Suprapubic skin (tissue), 4 donors: ENCODE measurements around the gene SHF.

Experiments
- EP300 ChIP-seq: sonication (generic); formaldehyde crosslinking; IDR thresholded peaks from one replicate; pipeline ENCODE4 v1.6.1; 2017; ENCODE audit warnings: antibody characterized with exemption
- POLR2A ChIP-seq, 2 donors: fragments of 450-650 bp; IDR thresholded peaks; one replicate each; pipeline ENCODE4 v1.6.1; 2017; ENCODE audit warnings: antibody characterized with exemption in 2 of 2, mild to moderate bottlenecking in 2 of 2, moderate library complexity in 2 of 2
- POLR2AphosphoS5 ChIP-seq, 3 donors: sonication (generic); formaldehyde crosslinking; IDR thresholded peaks; one replicate each; pipeline ENCODE4 v1.6.1; 2017; ENCODE audit warnings: antibody characterized with exemption in 3 of 3
- TF ChIP-seq, protein P1 (sequence below), 2 donors: fragments of 200-600 bp in 1 of 2; fragments of 450-650 bp in 1 of 2; sonication (generic) in 1 of 2; IDR thresholded peaks; one replicate each; pipeline ENCODE4 v1.5.1; 2016 to 2019; ENCODE audit warnings: antibody characterized with exemption in 2 of 2, mild to moderate bottlenecking in 1 of 2, moderate library complexity in 1 of 2

DNA sequence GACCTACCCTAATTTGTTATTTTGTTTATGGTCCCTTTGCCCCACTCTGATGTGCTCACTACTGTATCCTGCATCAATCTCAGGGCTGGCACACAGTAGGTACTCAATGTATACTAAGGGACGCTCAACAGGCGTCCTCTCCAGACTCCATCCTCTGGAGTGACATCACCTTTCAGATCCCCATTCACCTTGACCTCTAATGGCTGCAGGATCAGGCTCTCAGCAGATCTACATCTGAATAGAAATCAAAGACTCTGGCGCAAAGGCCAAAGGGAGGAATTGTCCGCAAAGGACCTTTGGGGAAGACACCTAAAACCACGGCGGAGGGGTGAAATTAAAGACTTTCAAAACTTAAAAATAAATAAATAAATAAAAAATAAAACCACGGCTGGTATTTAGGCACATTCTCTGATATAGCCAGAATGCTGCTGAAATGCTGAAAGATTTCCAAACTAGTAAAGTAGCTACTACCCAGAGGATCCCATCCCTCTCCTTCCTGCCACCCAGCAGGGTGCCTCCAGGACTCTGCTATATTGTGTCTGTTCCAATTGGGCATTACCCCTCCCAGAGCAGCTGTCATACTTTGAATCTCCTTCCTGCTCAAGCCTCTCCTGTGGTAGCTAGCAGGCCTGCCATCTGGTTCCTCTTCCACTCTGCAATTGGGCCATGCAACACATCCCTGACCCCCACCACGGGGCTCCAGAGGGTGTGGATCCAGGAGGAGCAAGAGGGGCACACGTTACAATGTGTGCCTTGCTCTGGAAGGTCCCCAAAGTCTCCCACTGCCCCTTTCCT is 6.1 kb downstream of the SHF start:
- TF ChIP-seq, protein P1, sequence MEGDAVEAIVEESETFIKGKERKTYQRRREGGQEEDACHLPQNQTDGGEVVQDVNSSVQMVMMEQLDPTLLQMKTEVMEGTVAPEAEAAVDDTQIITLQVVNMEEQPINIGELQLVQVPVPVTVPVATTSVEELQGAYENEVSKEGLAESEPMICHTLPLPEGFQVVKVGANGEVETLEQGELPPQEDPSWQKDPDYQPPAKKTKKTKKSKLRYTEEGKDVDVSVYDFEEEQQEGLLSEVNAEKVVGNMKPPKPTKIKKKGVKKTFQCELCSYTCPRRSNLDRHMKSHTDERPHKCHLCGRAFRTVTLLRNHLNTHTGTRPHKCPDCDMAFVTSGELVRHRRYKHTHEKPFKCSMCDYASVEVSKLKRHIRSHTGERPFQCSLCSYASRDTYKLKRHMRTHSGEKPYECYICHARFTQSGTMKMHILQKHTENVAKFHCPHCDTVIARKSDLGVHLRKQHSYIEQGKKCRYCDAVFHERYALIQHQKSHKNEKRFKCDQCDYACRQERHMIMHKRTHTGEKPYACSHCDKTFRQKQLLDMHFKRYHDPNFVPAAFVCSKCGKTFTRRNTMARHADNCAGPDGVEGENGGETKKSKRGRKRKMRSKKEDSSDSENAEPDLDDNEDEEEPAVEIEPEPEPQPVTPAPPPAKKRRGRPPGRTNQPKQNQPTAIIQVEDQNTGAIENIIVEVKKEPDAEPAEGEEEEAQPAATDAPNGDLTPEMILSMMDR (IDR thresholded peaks at IDR 0.05): no peak
- TF ChIP-seq POLR2AphosphoS5 (IDR thresholded peaks at IDR 0.05) (no peak), POLR2A (IDR thresholded peaks at IDR 0.05) (no peak), EP300 (no peak)
